HG02870 (cell line): Measurements from ENCODE around the gene ADAT1.

Experiments used
- ATAC-seq: cut with Tn5 transposase; IDR thresholded peaks from one replicate; pipeline ENCODE4 v1.9.1; 2021; ENCODE audit warnings: mild to moderate bottlenecking, moderate library complexity; ENCODE audit not compliant: unreplicated experiment

The ADAT1 gene

DNA sequence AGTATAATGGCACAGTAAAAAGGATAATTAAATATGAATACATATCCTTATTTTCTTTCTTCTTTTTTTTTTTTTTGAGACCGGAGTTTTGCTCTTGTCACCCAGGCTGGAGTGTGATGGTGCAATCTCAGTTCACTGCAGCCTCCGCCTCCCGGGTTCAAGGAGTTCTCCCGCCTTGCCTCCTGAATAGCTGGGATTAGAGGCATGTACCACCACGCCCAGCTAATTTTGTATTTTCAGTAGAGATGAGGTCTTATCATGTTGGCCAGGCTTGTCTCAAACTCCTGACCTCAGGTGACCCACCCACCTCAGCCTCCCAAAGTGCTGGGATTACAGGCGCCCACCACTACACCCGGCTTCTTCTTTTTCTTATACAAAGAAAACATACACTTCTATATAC, 44.9 kb downstream of the ADAT1 start:
- no peak for ATAC-seq

DNA sequence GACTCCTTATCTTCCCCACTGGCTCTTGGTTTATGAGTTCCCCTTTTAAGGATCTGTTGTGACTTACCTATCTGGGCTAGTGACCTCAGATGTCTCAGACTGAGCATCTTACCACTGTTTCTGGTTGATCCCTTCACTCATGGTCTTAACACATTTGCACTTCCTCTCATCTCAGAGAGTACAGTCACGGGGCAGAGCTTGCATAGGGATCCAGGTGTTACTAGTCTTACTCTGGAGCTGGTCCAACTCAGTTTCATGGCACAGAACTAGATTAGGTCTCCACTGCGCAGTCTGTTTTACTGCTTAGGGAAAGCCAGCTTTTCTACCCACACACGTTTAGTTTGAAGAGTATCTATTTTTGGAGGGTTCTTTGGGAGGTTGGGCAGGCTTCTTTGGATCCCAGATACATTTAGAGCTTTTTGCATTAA, 46.7 kb downstream of the ADAT1 start:
- ATAC-seq, result peak; percentile 73

- ATAC-seq, result no peak
These were observed 47.1 kb downstream of the ADAT1 start for GRCh38 chr16:75575958-75576357.

DNA sequence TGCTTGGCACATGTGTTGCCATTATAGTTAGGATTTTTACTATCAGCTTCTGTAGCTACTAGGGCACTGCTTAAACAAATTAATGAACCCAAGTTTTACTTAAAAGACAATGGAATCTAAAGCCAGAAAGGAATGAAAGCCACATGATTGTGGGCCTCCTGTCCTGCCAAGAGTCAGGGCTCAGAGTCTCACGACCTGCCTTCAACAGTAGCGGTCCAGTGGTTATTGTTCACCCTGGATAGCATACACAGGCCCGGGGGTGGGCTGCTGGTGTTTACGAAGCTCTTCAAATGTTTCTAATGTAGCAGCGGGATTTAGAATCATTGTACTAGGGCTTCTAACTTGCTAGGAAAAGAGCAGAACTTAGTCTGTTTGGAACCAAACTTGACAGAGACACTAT, 49.1 kb downstream of the ADAT1 start:
- ATAC-seq, result no peak

DNA sequence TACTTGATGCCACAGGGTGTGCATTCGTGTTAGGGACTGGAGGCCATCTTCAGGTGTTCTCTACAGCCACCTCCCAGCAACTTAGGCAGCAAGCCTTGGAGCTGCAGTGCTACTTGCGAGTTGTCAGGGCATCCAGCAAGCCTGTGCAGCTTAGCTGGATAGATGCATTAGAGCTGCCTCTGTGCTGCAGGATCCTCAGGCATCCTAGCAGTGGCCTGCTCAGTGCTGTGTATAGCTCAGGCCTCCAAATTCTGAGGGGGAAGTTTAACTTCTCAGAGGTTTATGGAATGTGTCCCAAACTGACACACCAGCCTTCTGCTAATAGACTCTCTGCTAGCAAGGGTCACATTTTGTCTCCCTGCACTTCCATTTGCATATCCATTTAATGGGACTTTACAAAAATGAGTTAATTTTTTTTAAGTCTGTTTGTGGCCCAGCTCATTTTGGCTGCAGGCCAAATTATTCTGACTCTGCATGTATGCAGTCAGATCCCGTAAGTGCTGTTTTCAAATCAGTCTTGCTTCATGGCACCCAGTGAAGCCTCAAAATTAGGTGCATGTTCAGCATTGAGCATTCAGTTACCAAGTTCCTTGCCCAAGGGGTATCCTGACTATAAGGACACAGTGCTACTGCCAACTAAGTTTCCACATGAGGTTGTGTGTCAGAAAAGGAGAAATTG, 50.1 kb downstream of the ADAT1 start:
- ATAC-seq, result no peak

- ATAC-seq, result no peak
These were observed 52.5 kb downstream of the ADAT1 start for GRCh38 chr16:75570396-75571065.

- no peak for ATAC-seq
These were observed 55.2 kb downstream of the ADAT1 start for GRCh38 chr16:75567911-75568310.

- ATAC-seq, result no peak
These were observed 56.3 kb downstream of the ADAT1 start for GRCh38 chr16:75566758-75567255.

DNA sequence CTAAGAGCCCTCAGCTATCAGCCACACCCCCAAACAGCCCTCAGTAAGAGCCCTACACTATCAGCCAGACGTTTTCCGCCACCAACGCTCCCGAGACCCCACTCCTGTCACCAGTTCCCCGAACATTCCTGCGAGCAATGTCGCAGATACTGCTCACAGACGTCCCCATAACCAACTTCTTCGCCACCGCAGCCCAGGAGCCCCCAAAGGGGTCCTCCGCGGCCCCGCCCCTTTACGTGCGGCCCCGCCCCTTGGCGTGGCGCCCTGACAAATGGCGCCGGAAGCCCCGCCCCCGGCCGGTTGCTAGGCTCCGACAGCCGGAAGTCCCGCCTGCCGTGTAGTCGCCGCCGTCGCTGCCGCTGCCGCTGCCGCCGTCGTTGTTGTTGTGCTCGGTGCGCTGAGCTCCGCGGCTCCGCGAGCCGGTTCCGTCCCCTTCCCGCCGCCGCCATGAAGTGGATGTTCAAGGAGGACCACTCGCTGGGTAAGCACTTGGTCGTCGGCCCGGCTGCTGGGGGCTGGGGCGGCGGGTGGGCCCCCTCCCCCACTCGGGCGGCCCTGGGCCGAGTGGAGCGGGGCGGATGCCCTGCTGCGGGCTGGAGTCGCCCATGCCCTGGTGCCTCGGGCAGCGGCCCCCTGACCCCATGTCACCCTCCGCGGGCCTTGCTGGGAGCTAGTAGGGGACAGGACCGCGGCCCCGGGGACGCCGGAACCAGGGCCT, 56.9 kb downstream of the ADAT1 start, which contains the start of gene GABARAPL2:
GABARAPL2 (plus strand) TSS at position 340 of the 718 bp plus-strand sequence; CDS start at position 448, 108 bp downstream.
- peak; percentile 48 for ATAC-seq

- peak; percentile 3 for ATAC-seq
These were observed 57.4 kb downstream of the ADAT1 start for GRCh38 chr16:75565640-75566039.

DNA sequence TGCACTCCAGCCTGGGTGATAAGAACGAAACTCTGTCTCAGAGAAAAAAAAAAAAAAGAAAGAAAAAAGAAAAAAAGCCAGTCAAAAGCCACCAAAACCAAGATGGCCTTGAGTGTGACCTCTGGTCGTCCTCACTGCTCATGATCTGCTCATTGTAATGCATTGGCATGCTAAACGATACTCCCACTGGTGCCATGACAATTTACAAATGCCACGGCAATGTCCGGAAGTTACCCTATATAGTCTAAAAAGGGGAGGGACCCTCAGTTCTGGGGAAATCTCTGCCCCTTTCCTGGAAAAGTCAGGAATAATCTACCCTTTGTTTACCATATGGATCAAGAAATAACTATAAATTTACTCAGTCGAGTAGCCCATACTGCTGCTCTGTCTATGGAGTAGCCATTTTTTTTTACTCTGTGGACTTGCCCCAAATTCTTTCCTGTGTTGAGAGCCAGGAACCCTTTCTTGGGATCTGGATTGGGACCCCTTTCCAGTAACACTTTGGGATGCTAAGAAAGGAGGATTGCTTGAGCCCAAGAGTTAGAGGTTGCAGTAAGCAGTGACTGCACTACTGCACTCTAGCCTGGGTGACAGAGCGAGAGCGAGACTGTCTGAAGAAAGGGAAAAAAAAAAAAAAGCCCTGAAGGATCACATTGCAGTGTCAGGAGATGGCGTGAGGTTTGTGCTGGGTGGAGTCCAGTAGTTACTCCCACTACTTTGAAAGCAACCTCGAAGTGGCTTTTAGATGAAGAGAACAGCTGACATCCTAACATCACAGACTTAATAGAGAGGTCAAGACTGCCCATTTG, 63.3 kb downstream of the ADAT1 start:
- no peak for ATAC-seq

GRCh38 chr16:75558846-75559401, 64.2 kb downstream of the ADAT1 start:
- ATAC-seq, result no peak

- ATAC-seq, result no peak
These were observed 66.6 kb downstream of the ADAT1 start for GRCh38 chr16:75556431-75556950.

GRCh38 chr16:75555707-75556430, 67.2 kb downstream of the ADAT1 start, which contains the start of gene TMEM231:
TSS of gene TMEM231 (minus strand) at chr16:75556252. CDS start at chr16:75556209, 43 bp downstream.
- peak; percentile 93 for ATAC-seq

GRCh38 chr16:75555213-75555706, 67.8 kb downstream of the ADAT1 start:
- ATAC-seq, result peak; percentile 15

GRCh38 chr16:75552951-75553350, 70.1 kb downstream of the ADAT1 start:
- no peak for ATAC-seq

GRCh38 chr16:75550211-75550662, 72.8 kb downstream of the ADAT1 start:
- peak; percentile 80 for ATAC-seq
